KBM-7 (cell line): Measurements from ENCODE around the gene MPPED1.

Experiments
- DNase-seq: peaks from one replicate; pipeline ENCODE4 v3.0.0-alpha.2; 2015
- in situ Hi-C: fragments of 300-500 bp; cut with MboI; formaldehyde crosslinking; loops from 2 replicates; pipeline ENCODE4 v1.14.3; 2020; ENCODE audit warnings: low sequenced_read_pairs, low pct_unique_long_range_greater_than_20kb, mixed read lengths

Gene MPPED1

DNA sequence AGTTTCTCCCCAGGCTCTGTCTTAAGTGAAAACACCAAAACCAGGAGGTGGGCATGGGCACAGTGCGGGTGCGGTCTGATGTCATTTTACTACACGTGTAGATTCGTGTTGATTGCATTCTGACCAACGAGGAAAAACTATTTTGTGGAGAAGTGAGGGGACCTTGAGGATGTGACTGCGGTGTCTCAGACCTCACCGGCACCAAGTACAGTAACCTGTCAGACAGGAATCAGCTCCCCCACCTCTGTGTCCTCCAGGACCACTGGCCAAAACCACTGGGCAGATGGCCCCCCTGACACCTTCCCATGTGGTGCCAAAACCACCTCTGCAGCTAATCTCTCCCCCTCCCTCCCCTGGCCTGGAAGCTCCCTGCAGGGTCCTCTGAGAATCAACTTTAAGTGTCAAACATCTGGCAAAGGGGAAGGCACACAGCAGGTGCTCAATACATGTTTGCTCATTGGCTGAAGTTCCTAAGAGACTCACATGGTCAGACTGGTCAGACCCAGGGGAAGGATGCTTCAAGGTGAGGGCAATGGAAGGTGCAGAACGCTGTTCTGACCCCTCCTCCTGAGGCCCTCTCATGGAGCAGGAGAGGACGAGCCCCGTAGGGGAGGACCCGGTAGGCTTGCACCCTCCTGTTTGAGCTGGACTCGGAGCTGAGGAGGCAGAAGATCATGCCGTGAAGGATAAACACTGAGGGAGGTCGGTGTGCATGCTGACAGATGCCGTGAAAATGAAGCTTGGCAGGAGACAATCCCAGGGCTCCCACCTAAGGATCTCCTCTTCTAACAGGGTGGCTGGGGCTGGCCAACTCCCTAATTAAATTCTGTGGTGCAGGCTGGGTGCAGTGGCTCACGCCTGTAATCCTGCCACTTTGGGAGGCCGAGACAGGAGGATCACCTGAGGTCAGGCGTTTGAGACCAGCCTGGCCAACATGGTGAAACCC, 129.9 kb downstream of the MPPED1 start:
- no peak for DNase-seq
- in situ Hi-C loops, result no loop called here

DNA sequence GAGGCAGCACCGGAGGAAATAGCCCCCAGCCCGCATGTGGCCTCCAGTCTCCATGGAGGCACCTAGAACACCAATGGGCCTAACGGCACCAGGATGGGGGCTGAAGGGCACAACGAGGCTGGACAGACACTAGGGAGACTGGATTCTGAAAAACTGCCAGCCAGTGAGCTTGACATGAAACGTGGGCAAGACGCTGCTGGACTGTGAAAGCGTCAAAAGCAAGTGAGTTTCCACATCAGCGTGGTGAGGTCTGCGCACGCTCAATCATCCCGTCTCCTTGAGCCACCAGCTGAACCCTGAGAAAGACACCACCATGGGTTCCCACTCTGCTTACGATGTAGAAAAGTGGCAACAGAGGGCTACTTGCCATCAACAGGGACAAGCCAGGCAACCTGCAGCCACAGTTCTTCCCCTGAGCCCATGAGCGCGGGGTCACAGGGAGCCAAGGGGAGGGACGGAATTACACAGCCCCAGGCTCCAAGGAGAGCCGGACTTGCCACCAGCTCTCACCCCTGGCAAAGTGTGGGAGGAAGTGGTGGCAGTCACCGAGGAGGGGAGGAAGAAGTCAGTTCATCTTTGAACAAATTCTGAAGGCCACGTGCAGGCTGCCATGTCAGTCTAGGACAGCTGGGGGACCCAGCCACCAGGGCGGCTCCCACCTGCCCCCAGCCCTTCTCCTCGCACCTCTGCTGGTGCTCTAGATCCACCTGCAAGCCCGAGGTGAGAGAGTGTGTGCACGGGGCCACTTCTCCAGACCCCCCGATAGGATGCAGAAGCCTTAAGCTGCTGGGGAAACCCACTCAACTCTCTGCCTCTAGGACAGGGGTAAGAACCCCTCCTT, 131.1 kb downstream of the MPPED1 start:
- in situ Hi-C loops, result no loop called here

DNA sequence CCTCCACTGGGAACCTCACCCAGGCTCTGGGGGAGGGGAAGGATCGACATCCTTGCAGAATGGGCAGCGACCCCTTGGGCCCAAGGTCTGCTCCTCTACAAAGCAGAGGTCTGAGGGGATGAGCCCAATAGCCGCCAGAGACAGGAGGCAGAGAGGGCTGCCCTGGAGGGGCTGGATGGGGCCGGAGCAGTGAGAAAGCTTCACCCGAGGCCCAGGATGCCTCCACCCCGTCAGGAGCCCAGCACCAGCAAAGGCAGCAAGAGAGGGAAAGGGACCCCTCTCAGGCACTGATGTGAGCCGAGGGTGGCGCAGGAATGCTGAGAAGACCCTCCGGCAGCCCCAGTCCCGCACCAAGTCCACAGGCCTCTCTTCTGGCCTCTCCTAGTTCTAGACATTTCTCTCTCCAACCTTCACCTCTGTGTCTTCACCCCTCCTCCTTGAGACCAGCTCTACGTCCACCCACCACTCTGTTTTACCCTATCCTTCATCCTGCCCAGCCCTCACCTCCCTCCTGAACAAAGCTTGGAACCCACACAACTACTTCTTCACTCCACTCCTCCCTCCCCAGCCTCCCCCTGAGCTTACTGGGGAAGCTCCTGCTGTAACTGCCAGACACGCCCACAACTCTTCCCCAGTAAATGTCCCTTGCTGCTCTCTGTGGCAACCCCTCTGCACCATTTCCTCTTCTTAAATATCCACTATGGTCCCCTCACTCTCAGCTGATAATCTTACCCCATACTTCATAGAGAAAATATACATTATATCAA, 131.9 kb downstream of the MPPED1 start:
- no peak for DNase-seq
- in situ Hi-C loops, result no loop called here

More for the DNA sequence above, 131.1 kb downstream of the MPPED1 start:
- no peak for DNase-seq

DNA sequence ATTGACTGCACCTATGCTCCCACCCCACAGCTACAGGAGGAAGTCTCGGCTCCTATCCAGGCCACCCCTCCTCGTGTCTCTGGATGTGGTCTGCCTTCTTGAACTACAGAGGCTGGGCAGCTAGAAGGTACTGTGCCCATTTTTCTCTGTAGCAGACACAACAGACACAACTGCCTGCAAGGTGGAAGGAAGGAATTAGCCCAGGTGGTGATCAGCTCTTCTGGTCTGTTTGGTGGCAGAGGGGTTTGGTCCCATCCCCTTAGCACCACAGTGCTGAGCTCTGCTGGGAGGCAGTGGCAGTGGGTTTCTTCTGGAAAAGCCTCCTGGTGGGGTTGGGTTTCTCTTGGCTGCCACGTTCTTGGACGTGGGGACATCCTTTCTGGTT, 132.5 kb downstream of the MPPED1 start:
- DNase-seq, result no peak
- in situ Hi-C loops, result no loop called here

DNA sequence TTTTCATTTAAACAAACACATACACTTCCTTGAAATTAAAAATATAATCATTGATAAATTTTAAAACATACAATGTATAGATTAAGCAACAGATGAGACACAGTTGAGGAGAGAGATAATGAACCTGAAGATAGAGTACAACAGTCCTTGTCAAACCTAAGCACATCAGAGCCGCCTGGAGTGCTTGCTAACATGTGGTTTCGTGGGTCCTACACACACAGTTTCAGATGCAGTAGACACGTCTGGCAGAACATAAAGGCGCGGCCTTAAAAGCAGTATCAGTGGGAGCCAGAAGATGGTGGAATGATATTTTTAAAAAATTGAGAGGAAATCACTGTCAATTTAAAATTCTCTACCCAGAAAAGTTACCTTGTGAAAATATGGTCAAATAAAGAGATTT, 134.4 kb downstream of the MPPED1 start:
- no peak for DNase-seq
- in situ Hi-C loops, result no loop called here

DNA sequence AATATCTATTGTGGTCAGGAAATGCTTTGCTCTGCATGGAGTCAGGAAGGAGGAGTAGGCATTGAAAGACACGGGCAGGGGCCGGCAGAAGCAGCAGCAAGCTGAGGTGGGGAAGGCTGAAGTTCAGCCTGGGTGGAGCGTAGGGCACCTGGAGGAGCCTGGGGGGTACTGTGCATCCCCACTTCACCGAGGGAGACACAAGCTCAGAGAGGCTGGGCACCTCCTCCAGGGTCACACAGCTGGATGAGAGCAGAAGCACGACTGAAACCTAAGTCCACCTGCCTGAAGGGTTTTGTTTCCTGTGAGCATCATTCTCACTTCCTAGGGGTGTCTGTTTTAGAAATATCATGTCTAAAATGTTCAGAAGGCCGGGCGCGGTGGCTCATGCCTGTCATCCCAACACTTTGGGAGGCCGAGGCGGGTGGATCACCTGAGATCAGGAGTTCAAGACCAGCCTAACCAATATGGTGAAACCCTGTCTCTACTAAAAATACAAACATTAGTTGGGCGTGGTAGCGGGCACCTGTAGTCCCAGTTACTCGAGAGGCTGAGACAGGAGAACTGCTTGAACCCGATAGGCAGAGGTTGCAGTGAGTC, 138.3 kb downstream of the MPPED1 start:
- in situ Hi-C loops, result no loop called here
- DNase-seq, result no peak

DNA sequence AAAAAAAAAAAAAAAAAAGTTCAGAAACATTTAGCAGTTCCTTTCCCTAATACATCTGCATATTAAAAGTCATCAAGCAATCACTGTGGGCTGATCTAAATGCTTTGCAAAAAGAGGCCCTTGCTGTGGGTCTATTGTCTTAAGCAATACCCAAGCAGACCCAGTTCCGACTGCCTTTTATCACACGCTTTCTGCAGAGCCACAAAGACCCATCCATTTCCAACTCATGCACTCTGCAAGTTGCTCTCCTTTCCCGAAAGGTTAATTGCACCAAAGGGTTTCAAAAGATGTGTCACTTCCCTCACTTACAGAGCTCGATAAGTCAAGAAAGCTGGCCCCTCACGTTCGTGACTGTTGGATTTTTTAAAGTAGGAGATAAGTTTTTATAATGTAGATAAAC, 138.9 kb downstream of the MPPED1 start:
- no peak for DNase-seq
- in situ Hi-C loops, result no loop called here

DNA sequence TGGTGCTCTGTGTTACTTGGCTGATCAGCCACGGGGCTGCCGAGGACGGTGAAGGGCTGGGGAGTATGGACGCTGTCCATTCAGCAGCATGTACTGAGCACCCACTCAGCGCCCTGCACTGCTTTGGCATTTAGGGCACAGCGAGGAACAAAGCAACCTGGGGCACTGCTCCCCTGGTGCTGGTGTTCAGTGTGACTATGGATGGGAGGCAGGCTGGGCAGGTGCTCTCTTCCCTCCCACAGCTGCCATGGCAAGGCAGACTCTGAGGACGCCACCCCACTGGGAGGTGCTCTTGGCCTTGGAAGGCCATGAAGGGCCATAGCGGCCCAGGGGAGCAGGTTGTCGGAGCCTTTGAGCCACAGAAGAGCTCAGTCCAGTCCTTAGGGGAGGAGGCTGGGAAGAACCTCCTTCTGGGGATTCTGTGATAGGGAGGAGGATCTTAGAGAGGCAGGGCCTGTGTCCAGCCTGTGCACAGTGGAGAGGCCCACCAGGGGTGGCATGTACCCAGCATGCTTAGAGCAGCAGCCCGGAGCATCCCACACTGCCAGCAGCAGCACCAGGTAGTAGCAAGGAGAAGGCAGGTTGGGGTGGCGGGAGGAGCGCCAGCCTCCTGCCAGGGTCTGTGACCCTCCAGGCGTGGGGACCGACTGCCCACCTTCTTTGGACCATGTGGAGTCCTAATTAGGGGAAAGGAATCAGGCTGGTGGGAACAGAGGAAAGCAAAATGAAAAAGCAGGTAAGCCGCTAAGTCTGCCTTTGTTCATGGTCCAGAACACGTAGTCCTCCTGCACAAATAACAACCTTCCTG, 141.8 kb downstream of the MPPED1 start:
- DNase-seq, result no peak

DNA sequence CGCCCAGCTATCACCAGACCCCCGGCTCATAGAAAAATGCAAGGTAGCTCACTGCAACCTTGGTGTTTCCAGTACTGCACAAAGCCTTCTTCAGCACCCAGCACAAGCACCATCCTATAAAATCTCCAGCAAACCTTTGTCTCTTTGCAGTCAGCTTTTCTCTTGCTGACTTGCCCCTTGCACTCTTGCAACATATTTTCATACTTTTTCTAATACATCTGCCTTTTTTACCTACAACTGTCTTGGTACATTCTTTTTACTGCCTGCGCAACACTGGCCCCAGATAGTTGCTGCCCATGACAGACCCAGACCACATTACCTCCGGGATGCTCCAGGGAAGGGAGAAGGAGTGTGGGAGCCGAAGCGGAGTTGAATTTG, 142.4 kb downstream of the MPPED1 start:
- in situ Hi-C loops, result no loop called here
- DNase-seq, result no peak

More for the DNA sequence above, 141.8 kb downstream of the MPPED1 start:
- in situ Hi-C loops, result no loop called here

DNA sequence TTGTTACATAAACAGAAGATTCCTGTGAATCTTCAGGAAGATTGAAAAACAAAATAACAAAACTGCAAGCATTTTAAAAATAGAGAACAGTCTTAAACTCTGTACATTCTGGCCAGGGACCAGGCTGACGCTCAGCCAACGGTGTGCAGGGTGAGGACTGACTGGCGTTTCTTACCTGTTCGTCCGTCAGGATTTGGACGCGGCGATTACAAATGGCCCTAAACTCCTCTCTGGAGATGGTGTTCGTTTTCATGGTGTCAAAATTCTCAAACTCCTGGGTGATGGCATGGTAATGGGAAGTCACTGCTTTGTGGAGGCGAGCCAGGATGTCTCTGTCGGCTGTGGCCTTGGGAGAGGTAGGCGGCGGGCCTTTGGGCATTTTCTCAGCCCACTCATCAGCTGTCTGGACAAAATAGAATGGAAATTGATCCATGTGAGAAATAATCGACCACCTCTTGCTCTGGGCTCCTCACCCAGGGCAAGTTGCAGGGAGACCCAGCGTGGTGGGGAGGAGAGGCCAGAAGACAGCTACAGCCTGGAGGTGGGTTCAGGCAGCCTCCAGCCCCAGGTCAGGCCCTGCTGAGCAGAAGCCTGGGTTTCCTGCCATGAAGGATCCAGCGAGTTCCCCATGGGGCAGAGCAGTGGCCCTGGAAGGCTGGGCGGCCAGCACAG, 143.0 kb downstream of the MPPED1 start:
- no peak for DNase-seq
- in situ Hi-C loops, result no loop called here

DNA sequence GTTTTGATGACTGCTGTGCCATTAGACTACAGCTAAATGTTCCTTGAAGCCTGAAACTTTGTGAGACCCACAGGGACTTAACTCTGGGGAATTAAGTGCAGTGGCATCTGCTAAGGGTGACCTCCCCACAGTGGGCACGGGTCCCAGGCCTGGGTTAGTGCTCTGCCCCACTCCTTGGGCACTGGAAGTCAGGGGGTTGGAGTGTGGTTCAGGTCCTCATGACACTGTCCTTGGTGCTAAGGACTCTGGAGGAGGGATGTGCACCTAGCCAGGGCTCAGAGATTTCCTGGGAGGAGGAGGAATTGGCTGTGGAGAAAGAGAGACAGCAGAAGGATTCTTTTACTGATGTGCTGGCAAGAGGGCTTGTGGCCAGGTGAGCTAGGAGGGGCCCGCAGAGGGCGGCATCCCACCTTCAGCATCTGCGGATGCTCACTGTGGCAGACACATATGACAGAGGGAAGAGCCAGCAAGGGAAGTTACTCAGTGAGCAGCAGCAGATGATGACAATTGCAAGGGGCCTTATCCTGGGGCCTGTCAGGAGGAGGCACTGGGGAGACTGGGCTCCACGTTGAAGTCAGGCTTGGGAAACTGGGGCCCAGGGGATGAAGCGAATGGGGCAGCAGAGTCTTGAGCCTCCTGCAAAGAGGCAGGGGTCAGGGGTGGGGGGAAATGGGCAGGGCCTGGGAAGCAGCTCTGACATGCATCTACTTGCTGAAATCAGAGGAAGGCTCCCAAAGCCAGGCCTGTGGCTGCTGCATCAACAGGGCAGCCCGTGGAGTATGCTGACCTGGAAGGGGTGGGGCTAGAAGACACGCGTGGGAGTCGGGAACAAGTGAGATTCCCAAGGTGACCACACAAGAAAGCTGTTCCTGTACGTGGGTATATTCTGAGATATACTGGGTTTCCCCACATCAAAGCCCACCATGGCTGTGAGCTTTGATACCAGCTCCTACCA, 144.0 kb downstream of the MPPED1 start:
- in situ Hi-C loops, result no loop called here
- DNase-seq, result no peak
